Measurements from ENCODE around the gene CDC20.

Gene CDC20

DNA sequence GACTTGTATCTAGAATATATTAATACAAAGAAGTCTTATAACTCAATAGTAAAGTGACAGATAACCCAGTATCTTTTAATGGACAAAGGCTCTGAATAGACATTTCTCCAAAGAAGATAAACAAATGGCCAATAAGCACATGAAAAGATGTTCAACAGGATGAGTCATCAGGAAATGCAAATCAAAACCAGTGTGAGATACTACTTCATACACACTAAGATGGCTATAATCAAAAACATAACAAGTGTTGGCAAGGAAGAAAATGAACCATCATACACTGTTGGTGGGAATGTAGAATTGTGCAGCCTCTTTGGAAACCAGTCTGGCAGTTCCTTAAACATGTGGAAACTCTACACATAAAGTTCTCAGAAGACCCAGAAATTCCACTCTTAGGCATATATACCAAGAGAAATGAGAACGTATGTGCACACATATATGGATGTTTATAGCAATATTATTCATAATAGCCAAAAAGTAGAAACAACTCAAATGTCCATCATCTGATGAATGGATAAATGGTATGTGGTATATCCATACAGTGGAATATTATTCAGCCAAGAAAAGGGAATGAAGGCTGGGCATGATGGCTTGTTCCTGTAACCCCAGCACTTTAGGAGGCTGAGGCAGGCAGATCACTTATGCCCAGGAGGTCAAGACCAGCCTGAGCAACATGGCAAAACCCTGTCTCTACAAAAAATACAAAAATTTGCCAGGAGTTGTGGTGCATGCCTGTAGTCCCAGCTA lies 31.1 kb upstream of the CDC20 start:
- no peak overlapping the region for H3K4me3 ChIP-seq (ENCODE audit: low read depth, low read length)

GRCh38 chr1:43329995-43330751 lies 28.6 kb upstream of the CDC20 start:
- no peak overlapping the region for H3K4me3 ChIP-seq (ENCODE audit: low read depth, low read length)

GRCh38 chr1:43331688-43332087 lies 27.1 kb upstream of the CDC20 start:
- no peak overlapping the region for H3K4me3 ChIP-seq (ENCODE audit: low read depth, low read length)

DNA sequence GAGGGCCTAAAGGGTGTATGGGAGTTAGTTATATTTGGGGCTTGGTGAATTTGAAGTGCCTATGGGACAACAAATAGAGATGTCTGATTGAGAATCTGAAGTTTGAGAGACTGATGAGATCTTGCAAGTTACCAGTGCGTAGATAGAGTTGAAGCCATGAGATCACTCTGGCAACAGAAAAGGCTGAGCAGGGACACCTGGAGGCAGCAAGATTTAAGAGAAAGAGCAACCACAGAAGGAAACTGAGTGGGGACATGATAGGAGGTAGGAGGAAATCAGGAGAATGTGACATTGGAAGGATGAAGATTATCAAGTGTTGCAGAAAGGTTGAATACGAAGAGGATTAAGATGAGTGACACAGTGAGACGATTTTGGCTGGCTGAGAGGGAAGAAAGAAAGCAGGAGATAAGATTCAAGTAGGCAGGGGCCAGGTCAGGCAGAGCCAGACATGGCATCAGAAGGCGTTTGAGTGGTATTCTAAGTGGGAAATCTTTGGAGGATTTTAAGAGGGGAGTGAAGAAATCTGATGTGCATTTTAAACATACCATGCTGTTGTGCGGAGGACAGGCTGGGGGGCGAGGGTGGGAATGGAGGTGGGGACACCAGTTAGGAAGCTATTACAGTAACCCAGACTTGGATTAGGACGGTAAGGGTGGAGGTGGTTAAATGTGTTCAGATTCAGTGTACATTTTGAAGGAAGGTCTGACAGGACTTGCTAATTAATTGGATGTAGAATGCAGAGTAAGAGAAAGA lies 24.2 kb upstream of the CDC20 start:
- H3K4me3 ChIP-seq (ENCODE audit: low read depth, low read length) = no peak overlapping the region

- H3K4me3 ChIP-seq (ENCODE audit: low read depth, low read length) = no peak within 1 kb of the TSS
Observed at GRCh38 chr1:43337588-43337987, 21.2 kb upstream of the CDC20 start, which contains the start of gene MPL. TSS of gene MPL (plus strand) at chr1:43337818. CDS start at chr1:43337849, 31 bp downstream.

GRCh38 chr1:43338001-43338400 lies 20.8 kb upstream of the CDC20 start:
- H3K4me3 ChIP-seq (ENCODE audit: low read depth, low read length) = no peak overlapping the region

- no peak overlapping the region for H3K4me3 ChIP-seq (ENCODE audit: low read depth, low read length)
Observed at GRCh38 chr1:43339584-43340232, 19.1 kb upstream of the CDC20 start.

DNA sequence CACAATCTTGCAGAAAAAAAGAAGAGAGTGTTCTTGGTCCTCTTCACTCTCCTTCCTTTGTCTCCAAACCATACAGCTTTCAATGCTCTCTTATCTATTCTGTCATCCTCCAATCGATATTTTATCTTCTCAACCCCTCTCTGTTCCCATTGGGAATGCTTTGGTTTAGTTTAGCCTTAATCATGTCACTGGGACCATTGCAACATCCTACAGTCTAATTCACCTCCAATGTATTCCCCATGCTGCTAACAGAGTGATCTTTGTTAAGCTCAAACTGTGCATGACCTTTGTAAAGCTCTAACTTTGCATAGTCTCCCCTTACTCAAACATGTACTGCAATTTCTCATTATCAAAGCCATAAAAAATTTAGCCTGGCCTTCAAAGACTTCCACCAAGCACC lies 18.2 kb upstream of the CDC20 start:
- no peak overlapping the region for H3K4me3 ChIP-seq (ENCODE audit: low read depth, low read length)

DNA sequence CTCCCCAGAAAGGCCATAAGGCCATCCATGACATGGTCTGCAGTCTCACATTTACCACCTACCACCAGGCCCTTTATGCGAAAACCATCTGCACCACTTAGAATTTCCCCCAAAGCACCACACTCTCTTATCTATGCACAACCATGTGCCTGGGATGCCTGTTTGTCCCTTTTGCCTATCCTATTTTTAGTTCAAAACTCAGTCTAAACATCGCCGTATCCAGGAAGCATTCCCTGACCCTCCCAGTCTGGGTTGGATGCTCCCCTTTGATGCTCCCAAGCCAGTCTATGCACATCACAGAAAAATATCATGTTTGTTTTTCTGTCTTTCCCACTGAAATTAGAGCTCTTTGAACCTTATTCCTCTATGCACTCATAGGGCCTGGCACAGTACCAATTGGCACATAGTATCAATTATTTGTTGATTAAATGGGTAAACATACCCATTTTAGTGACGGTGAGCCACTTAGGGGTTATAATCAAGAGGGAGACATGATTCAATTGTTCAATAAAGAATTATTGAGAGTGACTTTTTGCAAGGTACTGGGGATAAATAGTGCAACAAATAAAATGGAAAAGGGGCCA lies 14.4 kb upstream of the CDC20 start:
- H3K4me3 ChIP-seq (ENCODE audit: low read depth, low read length) = no peak overlapping the region

DNA sequence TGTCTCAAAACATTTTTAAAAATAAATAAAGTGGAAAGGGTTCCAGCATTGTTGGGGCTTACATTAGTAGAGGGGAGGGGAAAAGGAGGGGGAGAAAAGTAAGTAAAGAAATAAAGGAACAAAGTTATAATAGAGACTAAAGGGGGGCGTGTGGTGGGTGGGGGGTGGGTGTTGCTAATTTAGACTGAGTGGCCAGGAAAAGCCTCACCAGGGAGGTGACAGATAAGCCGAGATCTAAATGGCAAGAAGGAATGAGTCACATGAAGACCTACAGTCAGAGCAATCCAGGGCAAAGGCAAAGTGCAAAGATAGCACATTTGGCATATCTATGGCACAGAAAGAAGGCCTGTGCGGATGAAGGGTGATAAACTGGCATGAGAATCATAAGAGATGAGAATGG lies 13.7 kb upstream of the CDC20 start:
- no peak overlapping the region for H3K4me3 ChIP-seq (ENCODE audit: low read depth, low read length)

DNA sequence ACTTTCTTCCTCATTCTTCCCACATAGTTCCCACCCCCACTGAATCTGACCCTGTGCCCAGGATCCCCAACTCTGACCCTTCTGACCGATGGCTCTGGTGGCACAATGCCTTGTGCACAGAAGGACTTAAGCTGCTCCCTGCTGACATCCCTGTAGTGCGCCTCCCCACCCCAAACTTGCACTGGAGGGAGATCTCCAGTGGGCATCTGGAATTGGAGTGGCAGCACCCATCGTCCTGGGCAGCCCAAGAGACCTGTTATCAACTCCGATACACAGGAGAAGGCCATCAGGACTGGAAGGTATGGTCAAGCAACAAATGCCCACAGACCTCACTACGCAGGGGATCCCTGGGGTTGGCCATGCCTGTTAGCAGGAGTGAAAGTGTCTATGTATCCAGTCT lies 12.1 kb upstream of the CDC20 start:
- no peak overlapping the region for H3K4me3 ChIP-seq (ENCODE audit: low read depth, low read length)

- H3K4me3 ChIP-seq (ENCODE audit: low read depth, low read length) = peak overlapping the region; percentile 41
Observed at GRCh38 chr1:43348343-43348808, 10.4 kb upstream of the CDC20 start.

DNA sequence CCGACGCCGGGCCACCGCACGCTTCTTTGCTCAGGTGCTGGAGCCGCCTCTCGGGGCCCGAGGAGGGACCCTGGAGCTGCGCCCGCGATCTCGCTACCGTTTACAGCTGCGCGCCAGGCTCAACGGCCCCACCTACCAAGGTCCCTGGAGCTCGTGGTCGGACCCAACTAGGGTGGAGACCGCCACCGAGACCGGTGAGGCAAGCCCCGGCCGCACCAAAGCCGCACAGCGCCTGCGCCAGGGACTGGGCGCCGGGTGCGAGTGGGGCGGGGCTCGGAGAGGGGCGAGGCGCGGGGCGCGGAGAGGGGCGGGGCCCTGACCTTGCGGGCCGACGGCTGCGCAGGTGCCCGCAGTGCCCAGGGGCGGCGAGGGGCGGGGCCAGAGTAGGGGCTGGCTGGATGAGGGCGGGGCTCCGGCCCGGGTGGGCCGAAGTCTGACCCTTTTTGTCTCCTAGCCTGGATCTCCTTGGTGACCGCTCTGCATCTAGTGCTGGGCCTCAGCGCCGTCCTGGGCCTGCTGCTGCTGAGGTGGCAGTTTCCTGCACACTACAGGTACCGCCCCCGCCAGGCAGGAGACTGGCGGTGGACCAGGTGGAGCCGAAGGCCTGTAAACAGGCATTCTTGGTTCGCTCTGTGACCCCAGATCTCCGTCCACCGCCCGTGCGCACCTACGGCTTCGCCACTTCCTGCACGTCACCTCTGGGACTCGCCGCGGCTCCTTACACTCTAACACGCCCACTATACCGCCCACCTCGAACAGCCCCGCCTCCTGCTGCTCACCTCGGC lies 9.8 kb upstream of the CDC20 start:
- H3K4me3 ChIP-seq (ENCODE audit: low read depth, low read length) = peak overlapping the region; percentile 70

DNA sequence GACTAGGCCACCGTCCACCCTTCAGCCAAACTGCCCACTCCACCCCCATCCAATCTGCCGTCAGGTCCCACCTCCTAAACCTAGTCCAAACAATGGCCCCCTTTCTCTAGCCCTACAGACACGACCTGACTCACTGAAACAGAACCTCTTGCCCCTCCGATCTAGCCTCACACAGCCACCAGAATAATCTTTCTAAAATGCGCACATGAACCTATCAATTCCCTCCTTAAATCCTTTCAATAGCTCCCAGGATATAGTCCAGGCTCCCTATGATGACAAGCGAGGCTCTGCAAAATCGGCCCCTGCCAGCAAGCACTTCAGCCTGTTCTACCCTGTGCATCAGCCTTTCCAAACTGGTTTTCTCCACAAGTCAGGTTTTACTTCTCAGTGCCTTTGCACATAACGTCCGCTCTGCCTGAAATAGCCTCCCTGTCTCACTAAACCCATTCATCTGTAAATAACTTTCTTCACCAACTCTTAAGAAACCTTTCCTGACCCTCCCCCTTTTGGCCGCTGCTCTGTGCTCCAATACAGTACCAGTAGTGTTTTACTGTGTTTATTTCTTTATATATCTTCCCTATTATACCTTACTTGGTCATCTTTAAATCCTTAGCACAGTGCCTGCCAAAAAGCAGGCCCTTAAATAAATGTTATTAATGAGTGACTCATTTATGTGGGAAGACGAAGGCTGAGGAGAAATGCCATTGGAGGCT lies 9.0 kb upstream of the CDC20 start:
- H3K4me3 ChIP-seq (ENCODE audit: low read depth, low read length) = peak overlapping the region; percentile 70

DNA sequence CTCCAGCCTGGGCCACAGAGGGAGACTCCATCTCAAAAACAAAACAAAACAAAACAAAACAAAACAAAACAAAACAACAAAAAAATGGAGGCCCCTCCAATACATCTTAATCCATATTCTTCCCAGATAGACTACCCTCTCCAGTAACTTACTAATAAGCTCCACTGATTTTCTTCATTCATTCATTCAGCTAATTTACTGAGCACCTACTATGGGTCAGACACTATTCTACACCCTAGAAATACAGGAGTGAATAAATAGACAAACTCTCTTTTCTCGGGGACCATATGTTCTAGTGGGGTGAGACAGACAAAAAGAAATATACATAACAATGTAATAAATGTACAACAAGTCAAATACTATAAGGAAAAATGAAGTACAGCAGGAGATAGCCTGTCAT lies 7.8 kb upstream of the CDC20 start:
- no peak overlapping the region for H3K4me3 ChIP-seq (ENCODE audit: low read depth, low read length)

GRCh38 chr1:43351421-43352350 lies 7.1 kb upstream of the CDC20 start:
- H3K4me3 ChIP-seq (ENCODE audit: low read depth, low read length) = no peak overlapping the region

- H3K4me3 ChIP-seq (ENCODE audit: low read depth, low read length) = no peak overlapping the region
Observed at GRCh38 chr1:43352351-43352705, 6.5 kb upstream of the CDC20 start.

DNA sequence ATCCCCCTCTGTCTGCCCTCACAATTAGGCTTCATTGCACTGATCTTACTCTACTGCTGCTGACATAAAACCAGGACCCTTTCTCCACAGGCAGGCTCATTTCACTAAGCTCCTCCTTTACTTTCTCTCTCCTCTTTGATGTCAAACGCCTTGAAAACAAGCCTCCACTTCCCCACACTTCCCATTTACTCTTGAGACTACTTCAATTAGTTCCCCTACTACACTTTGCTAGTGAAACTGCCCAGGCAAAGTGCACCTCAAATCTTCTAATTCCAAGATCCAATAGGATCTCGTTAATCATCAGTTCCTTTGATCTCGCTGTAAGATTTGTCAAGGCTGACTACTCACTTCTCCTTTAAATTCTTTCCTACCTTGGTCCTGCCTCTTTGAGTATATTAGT lies 5.9 kb upstream of the CDC20 start:
- H3K4me3 ChIP-seq (ENCODE audit: low read depth, low read length) = no peak overlapping the region
